ENCODE results near the gene PLAAT5.

DNA sequence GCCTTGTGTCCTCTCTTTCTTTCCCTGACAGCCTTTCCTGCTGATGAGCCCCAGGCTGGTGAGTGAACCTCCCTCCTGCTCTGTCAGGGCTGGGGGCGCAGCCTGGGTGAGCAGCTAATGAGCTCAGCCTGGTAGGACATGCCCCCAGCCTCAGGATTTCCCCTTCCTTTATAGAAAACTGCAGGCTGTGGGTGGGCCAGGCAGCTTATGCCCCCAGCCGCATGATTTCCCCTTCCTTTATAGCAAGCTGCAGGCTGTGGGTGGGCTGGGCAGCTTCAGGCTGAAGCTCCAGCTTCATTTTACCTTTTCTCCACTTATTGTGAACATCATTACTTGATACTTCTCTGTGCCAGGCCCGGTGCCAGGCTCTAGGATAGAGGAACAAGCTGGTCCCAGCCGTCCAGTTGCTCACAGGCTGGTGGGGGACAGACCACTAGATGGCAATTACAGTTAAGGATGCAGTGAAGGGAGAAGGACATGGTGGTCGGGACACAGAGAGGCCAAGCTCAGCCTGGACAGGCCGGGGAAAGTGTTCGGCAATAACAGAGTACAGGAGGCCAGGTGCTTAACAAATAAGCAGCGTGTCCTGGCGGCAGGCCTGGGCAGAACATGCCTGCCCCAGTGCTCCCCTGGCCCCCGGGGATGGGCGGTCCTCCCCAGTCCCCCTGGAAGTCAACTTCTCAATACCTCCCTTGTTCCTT, 20.2 kb upstream of the PLAAT5 start:
- TF ChIP-seq ARHGAP35 (CRISPR knock-in tag; IDR thresholded peaks at IDR 0.05; ENCODE audit: borderline replicate concordance) (no peak), THYN1 (CRISPR knock-in tag; IDR thresholded peaks at IDR 0.05; ENCODE audit: borderline replicate concordance, low read depth) (no peak), REPIN1 (CRISPR knock-in tag; IDR thresholded peaks at IDR 0.05; ENCODE audit: borderline replicate concordance, low read depth) (no peak)
- TF ChIP-seq, protein P1, sequence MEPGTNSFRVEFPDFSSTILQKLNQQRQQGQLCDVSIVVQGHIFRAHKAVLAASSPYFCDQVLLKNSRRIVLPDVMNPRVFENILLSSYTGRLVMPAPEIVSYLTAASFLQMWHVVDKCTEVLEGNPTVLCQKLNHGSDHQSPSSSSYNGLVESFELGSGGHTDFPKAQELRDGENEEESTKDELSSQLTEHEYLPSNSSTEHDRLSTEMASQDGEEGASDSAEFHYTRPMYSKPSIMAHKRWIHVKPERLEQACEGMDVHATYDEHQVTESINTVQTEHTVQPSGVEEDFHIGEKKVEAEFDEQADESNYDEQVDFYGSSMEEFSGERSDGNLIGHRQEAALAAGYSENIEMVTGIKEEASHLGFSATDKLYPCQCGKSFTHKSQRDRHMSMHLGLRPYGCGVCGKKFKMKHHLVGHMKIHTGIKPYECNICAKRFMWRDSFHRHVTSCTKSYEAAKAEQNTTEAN (CRISPR knock-in tag; conservative IDR thresholded peaks at IDR 0.05), result no peak
- TF ChIP-seq, protein P2, sequence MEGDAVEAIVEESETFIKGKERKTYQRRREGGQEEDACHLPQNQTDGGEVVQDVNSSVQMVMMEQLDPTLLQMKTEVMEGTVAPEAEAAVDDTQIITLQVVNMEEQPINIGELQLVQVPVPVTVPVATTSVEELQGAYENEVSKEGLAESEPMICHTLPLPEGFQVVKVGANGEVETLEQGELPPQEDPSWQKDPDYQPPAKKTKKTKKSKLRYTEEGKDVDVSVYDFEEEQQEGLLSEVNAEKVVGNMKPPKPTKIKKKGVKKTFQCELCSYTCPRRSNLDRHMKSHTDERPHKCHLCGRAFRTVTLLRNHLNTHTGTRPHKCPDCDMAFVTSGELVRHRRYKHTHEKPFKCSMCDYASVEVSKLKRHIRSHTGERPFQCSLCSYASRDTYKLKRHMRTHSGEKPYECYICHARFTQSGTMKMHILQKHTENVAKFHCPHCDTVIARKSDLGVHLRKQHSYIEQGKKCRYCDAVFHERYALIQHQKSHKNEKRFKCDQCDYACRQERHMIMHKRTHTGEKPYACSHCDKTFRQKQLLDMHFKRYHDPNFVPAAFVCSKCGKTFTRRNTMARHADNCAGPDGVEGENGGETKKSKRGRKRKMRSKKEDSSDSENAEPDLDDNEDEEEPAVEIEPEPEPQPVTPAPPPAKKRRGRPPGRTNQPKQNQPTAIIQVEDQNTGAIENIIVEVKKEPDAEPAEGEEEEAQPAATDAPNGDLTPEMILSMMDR (CRISPR knock-in tag; IDR thresholded peaks at IDR 0.05), result 0 out of 2 replicates have a peak, but pooled peaks have one; percentile 13
- TF ChIP-seq, protein P3, sequence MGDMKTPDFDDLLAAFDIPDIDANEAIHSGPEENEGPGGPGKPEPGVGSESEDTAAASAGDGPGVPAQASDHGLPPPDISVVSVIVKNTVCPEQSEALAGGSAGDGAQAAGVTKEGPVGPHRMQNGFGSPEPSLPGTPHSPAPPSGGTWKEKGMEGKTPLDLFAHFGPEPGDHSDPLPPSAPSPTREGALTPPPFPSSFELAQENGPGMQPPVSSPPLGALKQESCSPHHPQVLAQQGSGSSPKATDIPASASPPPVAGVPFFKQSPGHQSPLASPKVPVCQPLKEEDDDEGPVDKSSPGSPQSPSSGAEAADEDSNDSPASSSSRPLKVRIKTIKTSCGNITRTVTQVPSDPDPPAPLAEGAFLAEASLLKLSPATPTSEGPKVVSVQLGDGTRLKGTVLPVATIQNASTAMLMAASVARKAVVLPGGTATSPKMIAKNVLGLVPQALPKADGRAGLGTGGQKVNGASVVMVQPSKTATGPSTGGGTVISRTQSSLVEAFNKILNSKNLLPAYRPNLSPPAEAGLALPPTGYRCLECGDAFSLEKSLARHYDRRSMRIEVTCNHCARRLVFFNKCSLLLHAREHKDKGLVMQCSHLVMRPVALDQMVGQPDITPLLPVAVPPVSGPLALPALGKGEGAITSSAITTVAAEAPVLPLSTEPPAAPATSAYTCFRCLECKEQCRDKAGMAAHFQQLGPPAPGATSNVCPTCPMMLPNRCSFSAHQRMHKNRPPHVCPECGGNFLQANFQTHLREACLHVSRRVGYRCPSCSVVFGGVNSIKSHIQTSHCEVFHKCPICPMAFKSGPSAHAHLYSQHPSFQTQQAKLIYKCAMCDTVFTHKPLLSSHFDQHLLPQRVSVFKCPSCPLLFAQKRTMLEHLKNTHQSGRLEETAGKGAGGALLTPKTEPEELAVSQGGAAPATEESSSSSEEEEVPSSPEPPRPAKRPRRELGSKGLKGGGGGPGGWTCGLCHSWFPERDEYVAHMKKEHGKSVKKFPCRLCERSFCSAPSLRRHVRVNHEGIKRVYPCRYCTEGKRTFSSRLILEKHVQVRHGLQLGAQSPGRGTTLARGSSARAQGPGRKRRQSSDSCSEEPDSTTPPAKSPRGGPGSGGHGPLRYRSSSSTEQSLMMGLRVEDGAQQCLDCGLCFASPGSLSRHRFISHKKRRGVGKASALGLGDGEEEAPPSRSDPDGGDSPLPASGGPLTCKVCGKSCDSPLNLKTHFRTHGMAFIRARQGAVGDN (CRISPR knock-in tag; IDR thresholded peaks at IDR 0.05), result no peak

Data from HepG2 (cell line).